Activated naive CD4-positive, alpha-beta T cell (primary cell): ENCODE results near the gene HS3ST3B1.

ENCODE experiments used
- DNase-seq, 4 experiments: peaks; one replicate each; lab custom pipeline; 2025; lab: John Stamatoyannopoulos, UW

HS3ST3B1 gene

DNA sequence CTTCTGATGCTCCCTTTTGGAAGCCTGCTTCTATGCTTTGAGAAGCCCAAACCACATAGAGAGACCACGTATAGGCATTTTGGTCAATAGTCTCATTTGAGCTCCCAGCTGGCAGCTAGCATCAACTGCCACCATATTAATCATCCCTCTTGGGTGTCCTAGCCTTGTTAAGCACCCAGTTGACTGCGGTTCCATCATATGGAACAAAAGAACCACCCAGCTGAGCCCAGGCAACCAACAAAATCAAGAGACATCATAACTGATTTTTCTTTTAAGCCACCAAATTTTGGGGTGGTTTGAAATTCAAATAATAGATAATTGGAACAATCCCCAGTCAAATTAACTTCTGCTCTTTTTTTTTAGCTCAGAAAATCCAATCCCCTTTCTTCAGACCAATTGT lies 53.9 kb downstream of the HS3ST3B1 start:
- DNase-seq = no peak

- DNase-seq = no peak
Measured at GRCh38 chr17:14355556-14355955, 54.7 kb downstream of the HS3ST3B1 start.

DNA sequence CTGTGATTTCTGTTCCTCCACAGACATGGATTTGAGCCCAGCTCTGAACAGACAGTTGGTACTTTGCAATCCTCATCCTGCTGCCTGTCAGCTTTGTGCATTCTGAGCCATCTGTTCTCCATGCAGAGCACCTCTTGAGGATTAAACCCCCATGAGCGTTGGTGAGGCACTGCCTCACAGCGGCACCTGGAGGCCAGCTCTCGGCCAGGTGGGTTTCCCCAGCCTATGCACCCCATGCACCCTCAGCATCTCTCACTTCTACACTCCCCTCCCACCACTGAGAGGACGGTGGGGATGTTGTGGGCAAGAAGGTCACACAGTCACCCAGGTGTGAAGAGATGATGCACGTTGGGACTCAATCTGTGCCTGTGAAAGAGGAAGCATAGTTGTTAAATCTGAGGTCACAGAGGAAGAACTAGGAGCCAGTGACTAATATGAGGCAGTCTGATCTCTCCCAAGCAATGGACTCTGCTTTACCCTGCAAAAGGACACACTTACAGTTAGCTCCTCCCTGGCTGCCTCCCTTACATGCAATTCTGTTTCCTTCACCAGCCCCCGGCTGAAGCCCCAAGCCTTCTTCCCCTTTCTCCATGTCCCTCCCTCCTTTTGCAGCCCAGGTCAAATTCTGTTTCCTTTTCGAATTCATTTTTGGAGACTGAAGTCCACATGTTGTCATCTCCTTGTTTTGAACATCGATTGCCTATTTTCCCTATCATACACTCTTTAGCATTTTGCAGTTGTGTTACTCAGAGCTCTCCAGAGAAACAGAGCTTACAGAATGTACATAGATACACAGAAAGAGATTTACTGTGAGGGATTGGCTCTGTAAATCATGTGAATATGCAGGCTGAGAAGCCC lies 58.5 kb downstream of the HS3ST3B1 start:
- no peak for DNase-seq

GRCh38 chr17:14360856-14361255 lies 60.0 kb downstream of the HS3ST3B1 start:
- DNase-seq = no peak

DNA sequence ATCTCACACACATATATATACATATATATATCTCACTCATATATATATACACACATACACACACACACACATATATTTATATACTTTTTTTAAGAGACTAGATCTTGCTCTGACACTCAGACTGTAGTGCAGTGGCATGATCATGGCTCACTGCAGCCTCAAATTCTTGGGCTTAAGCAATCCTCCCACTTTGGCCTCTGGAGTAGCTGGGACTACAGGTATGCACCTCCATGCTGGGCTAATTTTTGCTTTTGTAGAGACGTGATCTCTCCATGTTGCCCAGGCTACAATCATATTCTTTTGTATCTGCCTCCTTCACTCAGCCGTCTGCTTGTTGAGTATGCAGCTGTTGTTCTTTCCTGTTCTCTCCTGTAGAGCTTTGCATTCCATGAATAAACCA lies 60.6 kb downstream of the HS3ST3B1 start:
- no peak for DNase-seq

- DNase-seq = no peak
Measured at GRCh38 chr17:14361945-14362508, 61.1 kb downstream of the HS3ST3B1 start.

- no peak for DNase-seq
Measured at GRCh38 chr17:14366199-14366598, 65.3 kb downstream of the HS3ST3B1 start.

GRCh38 chr17:14372461-14372860 lies 71.6 kb downstream of the HS3ST3B1 start:
- no peak for DNase-seq

- no peak for DNase-seq
Measured at GRCh38 chr17:14372905-14373613, 72.2 kb downstream of the HS3ST3B1 start.

DNA sequence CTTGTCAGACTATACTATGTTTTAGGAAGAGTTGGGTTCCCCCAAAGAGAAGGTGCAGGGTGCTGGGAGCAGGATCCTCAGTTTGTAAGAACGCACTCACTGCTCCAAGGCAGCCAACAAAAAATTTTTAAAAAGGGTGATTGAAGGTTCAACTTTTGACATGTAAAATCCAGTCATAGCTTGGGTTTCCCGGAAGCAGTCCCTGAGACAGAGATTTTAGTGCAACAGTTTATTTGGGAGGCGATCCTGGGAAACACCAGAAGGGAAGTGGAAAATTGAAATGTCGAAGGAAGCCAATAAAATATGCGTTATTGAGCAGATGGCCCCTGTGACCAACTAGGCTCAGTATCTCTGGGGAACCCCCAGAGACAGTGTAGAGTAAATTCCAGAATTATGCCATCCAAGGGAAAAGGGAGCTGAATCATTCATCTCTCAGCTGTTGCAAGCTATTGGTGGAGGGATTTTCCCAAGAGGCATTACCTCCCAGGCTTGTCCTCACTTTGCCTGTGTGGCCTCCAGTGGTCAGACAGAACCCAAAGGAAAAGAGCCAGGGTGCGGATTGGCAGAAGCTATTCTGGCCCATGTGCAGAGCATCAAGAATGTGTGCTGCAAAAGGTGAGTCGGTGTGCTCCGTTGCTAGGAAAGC lies 72.9 kb downstream of the HS3ST3B1 start:
- DNase-seq = no peak

GRCh38 chr17:14374268-14374667 lies 73.4 kb downstream of the HS3ST3B1 start:
- DNase-seq = no peak

- DNase-seq = no peak
Measured at GRCh38 chr17:14376666-14377065, 75.8 kb downstream of the HS3ST3B1 start.

- no peak for DNase-seq
Measured at GRCh38 chr17:14381606-14382005, 80.7 kb downstream of the HS3ST3B1 start.

GRCh38 chr17:14387036-14387435 lies 86.2 kb downstream of the HS3ST3B1 start:
- no peak for DNase-seq

GRCh38 chr17:14389681-14390080 lies 88.8 kb downstream of the HS3ST3B1 start:
- DNase-seq = no peak

GRCh38 chr17:14393723-14394122 lies 92.8 kb downstream of the HS3ST3B1 start:
- no peak for DNase-seq

DNA sequence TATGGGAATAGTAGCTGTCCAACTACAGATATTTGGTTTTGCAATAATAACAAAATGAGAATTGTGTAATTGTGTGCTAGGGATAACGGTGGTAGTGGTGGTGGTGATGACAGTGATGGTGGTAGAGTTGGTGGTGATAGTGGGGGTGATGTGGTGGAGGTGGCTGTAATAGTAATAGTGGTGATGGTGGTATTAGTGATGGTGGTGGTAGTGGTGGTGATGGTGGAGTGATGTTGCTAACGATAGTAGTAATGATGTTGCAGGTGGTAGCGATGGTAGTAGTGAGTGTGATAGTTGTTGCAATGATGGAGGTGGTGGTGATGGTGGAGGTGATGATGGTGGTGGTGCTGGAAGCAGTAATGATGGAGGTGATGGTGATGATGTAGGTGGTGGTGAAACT lies 94.4 kb downstream of the HS3ST3B1 start:
- DNase-seq = no peak

- no peak for DNase-seq
Measured at GRCh38 chr17:14396547-14396946, 95.7 kb downstream of the HS3ST3B1 start.

DNA sequence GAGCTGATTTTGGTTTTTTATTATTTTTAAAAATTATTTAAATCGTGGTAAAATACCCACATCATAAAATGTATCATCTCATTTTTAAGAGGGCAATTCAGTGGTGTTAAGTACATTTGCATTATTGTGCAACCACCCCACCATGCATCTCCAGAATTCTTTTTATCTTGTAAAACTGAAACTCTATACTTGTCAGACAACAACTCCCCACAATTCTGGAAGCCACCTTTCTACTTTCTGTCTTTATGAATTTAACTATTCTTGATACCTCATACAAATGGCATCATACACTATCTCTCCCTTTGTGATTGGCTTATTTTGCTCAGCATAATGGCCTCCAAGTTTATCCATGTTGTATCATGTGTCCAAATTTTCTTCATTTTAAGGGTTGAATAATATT lies 97.9 kb downstream of the HS3ST3B1 start:
- no peak for DNase-seq
